ENCODE results near the gene VILL.

VILL gene

GRCh38 chr3:37952564-37952963 lies 38.0 kb upstream of the VILL start:
- Histone ChIP-seq H3K27me3 (ENCODE audit: insufficient read depth, low read depth, severe bottlenecking) (no peaks in the 10 kb centered on the region), H3K27ac (no peak overlapping the region), H3K9me3 (ENCODE audit: severe bottlenecking) (no peaks in the 10 kb centered on the region), H3K4me3 (ENCODE audit: low read depth, low read length) (no peak overlapping the region), H3K36me3 (peaks cover 3% of the 10 kb centered on the region; the same call in 1 of the 2 replicates)
- no peak for DNase-seq
- no peak for TF ChIP-seq CTCF (IDR thresholded peaks at IDR 0.05; ENCODE audit: low read depth, low read length)

GRCh38 chr3:37953226-37953625 lies 37.4 kb upstream of the VILL start:
- Histone ChIP-seq H3K27me3 (ENCODE audit: insufficient read depth, low read depth, severe bottlenecking) (no peaks in the 10 kb centered on the region), H3K27ac (no peak overlapping the region), H3K9me3 (ENCODE audit: severe bottlenecking) (no peaks in the 10 kb centered on the region), H3K36me3 (peaks cover 3% of the 10 kb centered on the region; the same call in 1 of the 2 replicates), H3K4me3 (ENCODE audit: low read depth, low read length) (no peak overlapping the region)
- no peak for DNase-seq
- no peak for TF ChIP-seq CTCF (IDR thresholded peaks at IDR 0.05; ENCODE audit: low read depth, low read length)

- no peak for DNase-seq
Observed at GRCh38 chr3:37953707-37954394, 36.7 kb upstream of the VILL start.

GRCh38 chr3:37954881-37955280 lies 35.7 kb upstream of the VILL start:
- no peak for TF ChIP-seq CTCF (IDR thresholded peaks at IDR 0.05; ENCODE audit: low read depth, low read length)
- no peaks in the 10 kb centered on the region for H3K27me3 ChIP-seq (ENCODE audit: insufficient read depth, low read depth, severe bottlenecking)
- DNase-seq, result no peak
- H3K4me3 ChIP-seq (ENCODE audit: low read depth, low read length), result no peak overlapping the region
- no peak overlapping the region for H3K27ac ChIP-seq
- H3K36me3 ChIP-seq, result peaks cover 3% of the 10 kb centered on the region; the same call in 1 of the 2 replicates
- no peaks in the 10 kb centered on the region for H3K9me3 ChIP-seq (ENCODE audit: severe bottlenecking)

More at GRCh38 chr3:37953707-37954394, 36.7 kb upstream of the VILL start:
- no peak for TF ChIP-seq CTCF (IDR thresholded peaks at IDR 0.05; ENCODE audit: low read depth, low read length)
- no peak overlapping the region for H3K27ac ChIP-seq
- no peaks in the 10 kb centered on the region for H3K27me3 ChIP-seq (ENCODE audit: insufficient read depth, low read depth, severe bottlenecking)
- peaks cover 3% of the 10 kb centered on the region; the same call in 1 of the 2 replicates for H3K36me3 ChIP-seq
- no peaks in the 10 kb centered on the region for H3K9me3 ChIP-seq (ENCODE audit: severe bottlenecking)
- H3K4me3 ChIP-seq (ENCODE audit: low read depth, low read length), result no peak overlapping the region

- no peak overlapping the region for H3K4me3 ChIP-seq (ENCODE audit: low read depth, low read length)
- TF ChIP-seq CTCF (IDR thresholded peaks at IDR 0.05; ENCODE audit: low read depth, low read length), result no peak
- DNase-seq, result no peak
- no peaks in the 10 kb centered on the region for H3K27me3 ChIP-seq (ENCODE audit: insufficient read depth, low read depth, severe bottlenecking)
- no peak overlapping the region for H3K27ac ChIP-seq
- H3K9me3 ChIP-seq (ENCODE audit: severe bottlenecking), result no peaks in the 10 kb centered on the region
- peaks cover 3% of the 10 kb centered on the region; the same call in 1 of the 2 replicates for H3K36me3 ChIP-seq
Observed at GRCh38 chr3:37955918-37956707, 34.5 kb upstream of the VILL start.
